Measurements from ENCODE around the gene ETNK2.

ETNK2 gene

GRCh38 chr1:204151552-204152309 is at the start of gene ETNK2:
Gene ETNK2 (minus strand): TSS chr1:204152044. CDS start chr1:204151852, 192 bp downstream.
- peak; percentile 15 for DNase-seq (ENCODE audit: low read depth)

GRCh38 chr1:204201348-204202040 is 49.6 kb upstream of the ETNK2 start:
- DNase-seq (ENCODE audit: low read depth) = no peak

DNA sequence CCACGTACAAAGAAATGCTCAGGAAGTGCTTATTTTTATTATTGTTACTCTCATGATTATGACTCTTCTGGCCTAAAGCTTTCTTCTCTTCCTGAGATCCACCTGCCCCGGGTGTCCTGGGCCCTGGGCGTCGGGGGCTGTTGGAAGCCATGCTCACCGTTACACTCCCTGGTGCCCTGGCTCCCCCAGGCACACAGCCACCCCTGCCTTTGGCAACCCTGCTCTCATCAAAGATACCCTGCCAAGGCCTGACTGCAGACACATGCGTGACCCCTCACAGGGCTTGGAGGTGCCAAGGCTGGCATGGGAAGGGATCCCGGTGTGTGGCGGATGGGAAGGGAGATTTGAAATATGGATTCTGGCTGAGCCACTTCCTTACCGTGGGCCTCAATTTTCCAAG is 47.7 kb upstream of the ETNK2 start:
- DNase-seq (ENCODE audit: low read depth) = no peak

GRCh38 chr1:204198348-204199340 is 46.8 kb upstream of the ETNK2 start:
- no peak for DNase-seq (ENCODE audit: low read depth)

DNA sequence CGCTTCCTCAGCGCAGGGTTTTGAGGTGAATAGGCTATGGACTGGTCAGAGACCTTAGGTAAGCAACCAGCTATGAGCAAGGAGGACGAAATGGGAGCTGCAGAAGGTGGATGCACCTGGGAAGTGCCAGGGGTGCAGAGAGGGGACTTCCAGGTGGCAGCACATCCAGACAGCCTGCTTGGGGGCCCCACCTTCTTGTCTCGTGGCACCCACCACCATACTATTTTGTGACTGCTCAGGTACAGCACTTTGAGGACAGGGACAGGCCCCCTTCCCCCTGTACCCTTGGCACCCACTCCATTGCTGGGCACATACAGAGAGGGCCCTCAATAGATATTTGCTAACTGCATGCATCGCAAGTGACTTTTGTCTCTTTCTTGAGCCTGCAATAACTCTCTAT is 45.2 kb upstream of the ETNK2 start:
- DNase-seq (ENCODE audit: low read depth) = no peak

GRCh38 chr1:204196068-204196795 is 44.4 kb upstream of the ETNK2 start, which contains the start of gene KISS1:
Gene KISS1 (minus strand): TSS chr1:204196491. CDS start chr1:204192876, 3,615 bp downstream.
- DNase-seq (ENCODE audit: low read depth) = no peak

DNA sequence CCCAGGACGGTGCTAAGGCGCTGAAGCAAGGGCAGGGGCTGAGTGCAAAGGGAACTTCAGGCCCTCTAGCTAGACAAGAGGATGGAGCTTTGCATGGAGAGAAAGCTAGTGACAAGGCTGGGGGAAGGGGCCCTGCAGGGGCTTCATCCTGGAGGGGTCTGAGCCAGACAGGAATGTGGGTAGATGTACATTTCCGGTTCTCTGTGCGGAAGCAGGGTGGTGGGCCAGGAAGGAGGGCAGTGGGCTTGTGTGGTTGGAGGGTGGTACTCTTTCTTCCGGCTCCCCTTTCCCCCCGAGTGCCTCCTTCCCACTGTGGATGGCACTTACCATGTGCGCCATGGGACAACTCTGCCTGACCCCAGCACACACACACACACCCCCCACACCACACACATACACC is 42.9 kb upstream of the ETNK2 start:
- DNase-seq (ENCODE audit: low read depth) = no peak

DNA sequence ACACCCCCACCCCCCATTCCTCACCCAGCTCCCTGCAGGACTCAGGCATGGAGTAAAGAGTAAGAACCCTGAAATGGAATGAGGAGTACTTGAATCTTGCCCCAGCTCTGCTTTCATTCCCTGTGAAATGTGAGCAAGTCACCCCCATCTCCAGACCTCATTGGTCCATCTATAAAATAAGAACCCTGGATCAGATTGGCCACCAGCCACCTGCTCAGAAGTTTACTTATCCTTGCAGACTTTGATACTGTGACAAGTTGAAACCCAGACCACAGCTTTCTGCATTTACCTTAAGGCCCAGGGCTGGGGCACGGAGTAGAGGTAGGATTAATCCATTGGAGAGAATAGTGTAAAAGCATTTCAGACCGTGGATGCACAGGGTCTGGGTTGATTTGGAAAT is 42.2 kb upstream of the ETNK2 start:
- no peak for DNase-seq (ENCODE audit: low read depth)

GRCh38 chr1:204192589-204193352 is 40.9 kb upstream of the ETNK2 start:
- no peak for DNase-seq (ENCODE audit: low read depth)

GRCh38 chr1:204192046-204192445 is 40.2 kb upstream of the ETNK2 start:
- no peak for DNase-seq (ENCODE audit: low read depth)

DNA sequence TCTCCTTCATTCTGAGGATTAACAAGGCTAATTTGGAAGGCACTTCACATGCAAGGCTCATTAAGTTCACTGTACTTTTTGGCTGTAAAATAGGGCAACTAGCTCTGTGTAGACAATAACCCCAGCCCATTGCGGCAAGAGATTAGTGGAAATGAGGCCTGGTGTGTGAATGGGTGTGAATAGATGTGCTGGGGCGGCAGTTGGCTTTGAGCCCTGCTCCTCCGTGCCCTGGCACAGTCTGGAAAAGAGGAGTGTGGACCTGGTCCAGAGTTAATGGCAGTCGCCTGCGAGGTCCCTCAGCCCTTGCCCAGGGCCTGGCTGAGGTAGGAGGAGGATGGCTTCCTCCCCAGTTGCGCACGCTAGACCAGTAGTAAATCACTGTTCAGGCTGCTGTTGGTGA is 39.6 kb upstream of the ETNK2 start:
- DNase-seq (ENCODE audit: low read depth) = no peak

DNA sequence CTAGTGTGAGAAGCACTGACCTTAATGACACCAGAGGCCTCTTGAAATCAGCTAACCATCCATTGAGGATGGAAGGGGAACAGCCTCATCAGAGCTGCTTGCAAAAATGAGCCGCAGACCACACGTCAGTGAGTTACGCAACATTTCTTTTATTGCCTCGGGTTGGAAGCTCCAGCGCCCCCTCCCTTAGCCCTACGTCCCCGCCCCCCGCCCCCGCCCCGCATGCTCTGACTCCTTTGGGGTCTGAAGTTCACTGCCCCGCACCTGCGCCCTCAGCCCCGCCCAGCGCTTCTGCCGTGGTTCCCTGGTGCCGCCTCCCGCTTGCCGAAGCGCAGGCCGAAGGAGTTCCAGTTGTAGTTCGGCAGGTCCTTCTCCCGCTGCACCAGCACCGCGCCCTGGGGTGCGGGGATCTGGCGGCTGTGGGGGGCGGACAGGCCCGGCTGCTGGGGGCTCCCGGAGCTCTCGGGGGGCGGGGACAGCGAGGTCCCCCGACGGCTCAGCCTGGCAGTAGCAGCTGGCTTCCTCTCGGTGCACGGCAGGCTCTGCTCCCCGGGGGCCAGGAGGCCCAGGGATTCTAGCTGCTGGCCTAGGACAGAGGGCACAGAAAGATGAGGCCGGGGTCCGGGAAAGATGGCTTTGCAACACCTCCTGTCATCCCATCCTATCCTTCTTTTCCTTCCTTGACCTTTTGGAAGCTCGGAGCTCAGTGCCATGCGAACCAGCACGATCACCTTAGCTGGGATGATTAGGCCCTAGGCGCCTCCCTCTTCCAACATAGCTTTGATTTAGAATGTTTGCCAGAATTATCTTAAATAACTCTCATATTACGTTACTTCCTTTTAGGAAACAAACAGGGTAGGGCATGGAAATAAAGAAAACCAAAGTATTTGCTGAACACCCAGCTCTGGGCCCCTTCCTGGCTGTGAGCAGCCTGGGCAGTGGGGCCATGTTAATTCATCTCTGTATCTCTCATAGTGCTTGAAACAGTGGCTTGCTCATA is 38.7 kb upstream of the ETNK2 start:
- DNase-seq (ENCODE audit: low read depth) = no peak

GRCh38 chr1:204188959-204189639 is 37.3 kb upstream of the ETNK2 start:
- DNase-seq (ENCODE audit: low read depth) = no peak

GRCh38 chr1:204186597-204186996 is 34.8 kb upstream of the ETNK2 start:
- DNase-seq (ENCODE audit: low read depth) = no peak

GRCh38 chr1:204181116-204181515 is 29.3 kb upstream of the ETNK2 start:
- DNase-seq (ENCODE audit: low read depth) = no peak

DNA sequence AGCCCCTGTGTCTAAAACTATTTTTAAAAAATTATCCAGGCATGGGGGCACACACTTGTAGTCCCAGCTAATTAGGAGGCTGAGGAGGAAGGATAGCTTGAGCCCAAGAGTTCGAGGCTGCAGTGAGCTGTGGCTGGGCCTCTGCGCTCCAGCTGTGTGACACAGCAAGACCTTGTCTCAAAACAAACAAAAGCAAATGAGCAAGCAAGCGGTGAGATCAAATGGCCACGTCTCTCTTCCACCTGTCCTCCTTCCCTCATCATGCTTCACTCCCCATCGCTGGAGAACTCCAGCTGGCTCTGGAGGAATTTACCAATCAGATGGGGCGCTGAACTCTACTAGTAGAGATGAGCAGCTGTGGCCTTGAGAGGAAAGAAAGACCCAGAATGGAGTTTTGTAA is 28.3 kb upstream of the ETNK2 start:
- no peak for DNase-seq (ENCODE audit: low read depth)

- DNase-seq (ENCODE audit: low read depth) = no peak
Measured at GRCh38 chr1:204178487-204179281, 26.8 kb upstream of the ETNK2 start.

DNA sequence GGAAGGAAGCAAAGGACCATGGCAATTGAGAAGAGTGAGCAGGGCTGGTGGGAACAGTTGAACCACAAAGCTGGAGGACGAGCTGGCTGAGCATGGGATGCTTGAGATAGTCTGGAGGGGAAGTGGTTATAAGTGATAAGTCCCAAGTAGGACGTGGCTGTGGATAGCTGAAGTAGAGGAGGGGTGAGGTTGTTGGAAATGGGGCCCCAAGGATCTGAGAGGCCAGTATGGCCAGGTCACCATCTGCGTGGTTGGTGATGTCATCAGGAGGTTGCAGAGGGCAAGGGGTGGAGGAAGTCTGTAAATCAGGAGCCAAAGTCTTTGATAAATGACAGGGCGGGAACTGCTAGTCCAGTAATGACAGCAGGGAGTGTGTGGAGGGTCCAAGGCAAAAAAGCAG is 25.3 kb upstream of the ETNK2 start:
- DNase-seq (ENCODE audit: low read depth) = no peak
